GM12878 (cell line): Measurements from ENCODE around the gene VIPR1. TPM values are rescaled to one million over a fixed set of nuclear protein-coding genes. Genes with fewer than 3 reads are reported as not detected.

Experiments used
- ATAC-seq: fragments of 200-7000 bp; cut with Tn5 transposase; 3 replicates; pipeline ENCODE4 v1.9.1; 2020; ENCODE audit warnings: mild to moderate bottlenecking, moderate library complexity
- BruUV-seq: library from RNA; stranded (reverse); fragments of 400-500 nt; replicated peaks from 2 replicates; lab custom pipeline; 2021; lab: Mats Ljungman, UMichigan
- CTCF ChIA-PET: fragments of 300-600 bp; sonication (Branson Sonifier 250); formaldehyde crosslinking; extraction: SDS; loops from one replicate; lab custom pipeline; 2021; ENCODE audit warnings: inconsistent platforms; lab: Yijun Ruan, JAX
- POLR2A ChIA-PET: fragments of 350-600 bp; formaldehyde crosslinking; extraction: SDS; loops from one replicate; lab custom pipeline; 2021; ENCODE audit warnings: inconsistent platforms; lab: Charles Lee
- RAD21 ChIA-PET: fragments of 300-600 bp; sonication (Branson Sonifier 250); formaldehyde crosslinking; loops from one replicate; lab custom pipeline; 2023; ENCODE audit warnings: antibody characterized with exemption; ENCODE audit not compliant: unreplicated experiment; lab: Charles Lee
- SMC1A ChIA-PET: fragments of 300-600 bp; sonication (Branson Sonifier 250); formaldehyde crosslinking; loops from one replicate; lab custom pipeline; 2023; ENCODE audit not compliant: unreplicated experiment, uncharacterized antibody; lab: Charles Lee
- DNase-seq: peaks from one replicate; pipeline ENCODE4 v3.0.0-alpha.2; 2011; ENCODE audit warnings: low read depth, low spot score
- FAIRE-seq: peaks from 3 replicates; lab custom pipeline; 2011; peaks lifted over from hg19 to GRCh38; lab: Jason Lieb, UNC
- H2AFZ ChIP-seq: 2 replicates; pipeline ENCODE4 v1.6.0; 2011; ENCODE audit warnings: low read depth, low read length, control low read depth; ENCODE audit not compliant: control insufficient read depth
- H3K27ac ChIP-seq: 2 replicates; pipeline ENCODE4 v1.5.1; 2011; ENCODE audit warnings: control low read depth; ENCODE audit not compliant: control insufficient read depth, insufficient read depth
- H3K27me3 ChIP-seq, 2 experiments: replicated peaks in 1 of 2; 2 replicates each; pipeline versions ENCODE4 v1.6.0 to v1.6.1; 2011; ENCODE audit warnings: low read length in 1 of 2; ENCODE audit not compliant: control insufficient read depth in 2 of 2, insufficient read depth in 2 of 2
- H3K36me3 ChIP-seq, 2 experiments: 2 replicates each; pipeline ENCODE4 v1.5.1; 2011; ENCODE audit warnings: low read length in 1 of 2; ENCODE audit not compliant: control insufficient read depth in 2 of 2, insufficient read depth in 2 of 2
- H3K4me1 ChIP-seq: 2 replicates; pipeline ENCODE4 v1.6.1; 2011; ENCODE audit warnings: mild to moderate bottlenecking, low read length, moderate library complexity, mixed read lengths; ENCODE audit not compliant: control insufficient read depth, insufficient read depth
- H3K4me2 ChIP-seq: 2 replicates; pipeline ENCODE4 v1.6.0; 2011; ENCODE audit warnings: control low read depth; ENCODE audit not compliant: control insufficient read depth, insufficient read depth
- H3K4me3 ChIP-seq: fragments of 200-600 bp; sonication (generic); 2 replicates; pipeline ENCODE4 v1.5.1; 2016
- H3K79me2 ChIP-seq: 2 replicates; pipeline ENCODE4 v1.6.0; 2011; ENCODE audit warnings: low read length; ENCODE audit not compliant: control insufficient read depth, insufficient read depth
- H3K9ac ChIP-seq: 2 replicates; pipeline ENCODE4 v1.8.0; 2011; ENCODE audit warnings: low read length, control low read depth, mixed read lengths; ENCODE audit not compliant: control insufficient read depth, insufficient read depth
- H3K9me3 ChIP-seq: replicated peaks from 3 replicates; pipeline ENCODE4 v1.5.1; 2011; ENCODE audit warnings: mild to moderate bottlenecking, low read length; ENCODE audit not compliant: control insufficient read depth, insufficient read depth
- H4K20me1 ChIP-seq: 2 replicates; pipeline ENCODE4 v1.6.0; 2011; ENCODE audit not compliant: control insufficient read depth, insufficient read depth
- BACH1 ChIP-seq: fragments of 450-650 bp; IDR thresholded peaks from 2 replicates; pipeline ENCODE4 v1.6.1; 2017; ENCODE audit warnings: mild to moderate bottlenecking, borderline replicate concordance
- GATAD2B ChIP-seq: fragments of 450-650 bp; conservative IDR thresholded peaks from 2 replicates; pipeline ENCODE4 v1.6.1; 2017; ENCODE audit warnings: low read depth, mild to moderate bottlenecking, moderate library complexity
- MEF2A ChIP-seq: IDR thresholded peaks from 2 replicates; pipeline ENCODE4 v1.6.1; 2011; ENCODE audit warnings: low read depth, mild to moderate bottlenecking, low read length, moderate library complexity; ENCODE audit not compliant: insufficient read depth
- MTA3 ChIP-seq: IDR thresholded peaks from 2 replicates; pipeline ENCODE4 v1.6.1; 2012; ENCODE audit warnings: low read length, inconsistent platforms, borderline replicate concordance
- NR2C1 ChIP-seq: fragments of 450-650 bp; IDR thresholded peaks from 2 replicates; pipeline ENCODE4 v1.6.1; 2017; ENCODE audit warnings: antibody characterized with exemption, mild to moderate bottlenecking, moderate library complexity
- NR2F1 ChIP-seq: fragments of 450-650 bp; conservative IDR thresholded peaks from 2 replicates; pipeline ENCODE4 v1.6.1; 2017; ENCODE audit warnings: mild to moderate bottlenecking
- RFX5 ChIP-seq: IDR thresholded peaks from 2 replicates; pipeline ENCODE4 v1.6.1; 2011; ENCODE audit warnings: low read depth, low read length, improper control_type of control experiment
- SMARCA5 ChIP-seq: fragments of 450-650 bp; IDR thresholded peaks from 2 replicates; pipeline ENCODE4 v1.6.1; 2017; ENCODE audit warnings: mild to moderate bottlenecking
- SPI1 ChIP-seq: IDR thresholded peaks from 2 replicates; pipeline ENCODE4 v1.6.1; 2011; ENCODE audit warnings: low read depth, mild to moderate bottlenecking, low read length, moderate library complexity, borderline replicate concordance; ENCODE audit not compliant: insufficient read depth
- WGBS: methylation state at CpG from one replicate; pipeline ENCODE4 v1.1.6; 2016; ENCODE audit warnings: low lambda C conversion rate; ENCODE audit not compliant: insufficient replicate concordance, insufficient coverage; ENCODE audit errors: missing lambda C conversion rate; 5-methylcytosine and 5-hydroxymethylcytosine counted together
- in situ Hi-C: fragments of 300-500 bp; cut with MboI; formaldehyde crosslinking; loops from 9 replicates; pipeline ENCODE4 v1.14.3; 2018; ENCODE audit warnings: mixed read lengths
- intact Hi-C: fragments of 100-400 bp; cut with micrococcal nuclease; formaldehyde crosslinking; loops from one replicate; pipeline ENCODE4 v1.14.2; 2022; ENCODE audit not compliant: unreplicated experiment
- polyA plus RNA-seq, 11 experiments: library from polyadenylated mRNA; depleted of rRNA in 4 of 11; unstranded in 6 of 11; stranded (reverse) in 5 of 11; fragments of >200 nt; fragmentation: Nextera tagmentation in 4 of 11; fragmentation: Illumina TruSeq in 1 of 11; extraction: Ambion mirVana in 4 of 11; extraction: Trizol in 1 of 11; gene quantifications; 1 replicate in 1 of 11; 2 replicates in 10 of 11; pipeline versions ENCODE4 v1.2.1 to v1.2.3, GENCODE V29; 2011 to 2016; ENCODE audit warnings: inconsistent platforms in 2 of 11, missing spikeins in 2 of 11, low read depth in 1 of 11
- total RNA-seq, 4 experiments: library from RNA; depleted of rRNA in 3 of 4; stranded (reverse); fragments of >200 nt in 3 of 4; fragmentation: Illumina TruSeq in 1 of 4; extraction: Trizol in 1 of 4; gene quantifications; 2 replicates each; pipeline versions ENCODE4 v1.2.1 to v1.2.3, GENCODE V29; 2013 to 2021
- TF ChIP-seq, protein P1 (sequence below): fragments of 450-650 bp; IDR thresholded peaks from 2 replicates; pipeline ENCODE4 v1.6.1; 2018; ENCODE audit warnings: borderline replicate concordance, mild to moderate bottlenecking; ENCODE audit not compliant: partially characterized antibody
- TF ChIP-seq, protein P2 (sequence below): fragments of 450-650 bp; IDR thresholded peaks from 2 replicates; pipeline ENCODE4 v1.6.1; 2017; ENCODE audit warnings: borderline replicate concordance

The VIPR1 gene
- total and polyA plus RNA-seq, 10 of the 15 experiments (the other 5 are each of a cell fraction or from before 2014, with no cell fraction given), result 0.03 to 0.28 (median 0.12) TPM; not detected in 6

DNA sequence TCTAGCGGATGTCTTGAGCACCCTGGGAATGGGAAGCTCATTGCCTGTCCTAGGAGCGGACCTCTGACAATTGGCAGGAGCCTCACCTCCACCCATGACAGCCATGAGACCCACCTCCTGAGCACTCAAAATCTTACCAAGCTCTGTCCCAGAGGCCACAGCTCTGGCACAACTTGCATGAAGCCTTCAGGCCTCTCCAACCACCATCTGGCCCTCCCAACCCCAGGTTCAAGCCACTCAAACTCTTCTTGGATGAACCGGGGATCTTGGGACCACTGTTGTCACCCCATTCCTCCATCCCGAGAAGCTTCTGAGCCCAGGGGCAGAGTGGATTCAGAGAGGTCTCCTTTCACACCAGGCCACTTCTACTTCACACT, 1.5 kb downstream of the VIPR1 start:
- WGBS, result 84% methylated on average over 4 of the region's 4 CpGs
- Histone ChIP-seq H3K36me3 (no peaks in the 10 kb centered on the region), H3K27ac (no peak overlapping the region), H3K4me3 (no peak overlapping the region), H3K4me2 (no peak overlapping the region), H3K27me3 (peaks cover 6 to 13% of the 10 kb centered on the region in 2 experiments)
- intact Hi-C loops, result no loop called here
- CTCF ChIA-PET, result no interaction called here
- no peak for FAIRE-seq
- in situ Hi-C loops, result no loop called here
- TF ChIP-seq, protein P1, sequence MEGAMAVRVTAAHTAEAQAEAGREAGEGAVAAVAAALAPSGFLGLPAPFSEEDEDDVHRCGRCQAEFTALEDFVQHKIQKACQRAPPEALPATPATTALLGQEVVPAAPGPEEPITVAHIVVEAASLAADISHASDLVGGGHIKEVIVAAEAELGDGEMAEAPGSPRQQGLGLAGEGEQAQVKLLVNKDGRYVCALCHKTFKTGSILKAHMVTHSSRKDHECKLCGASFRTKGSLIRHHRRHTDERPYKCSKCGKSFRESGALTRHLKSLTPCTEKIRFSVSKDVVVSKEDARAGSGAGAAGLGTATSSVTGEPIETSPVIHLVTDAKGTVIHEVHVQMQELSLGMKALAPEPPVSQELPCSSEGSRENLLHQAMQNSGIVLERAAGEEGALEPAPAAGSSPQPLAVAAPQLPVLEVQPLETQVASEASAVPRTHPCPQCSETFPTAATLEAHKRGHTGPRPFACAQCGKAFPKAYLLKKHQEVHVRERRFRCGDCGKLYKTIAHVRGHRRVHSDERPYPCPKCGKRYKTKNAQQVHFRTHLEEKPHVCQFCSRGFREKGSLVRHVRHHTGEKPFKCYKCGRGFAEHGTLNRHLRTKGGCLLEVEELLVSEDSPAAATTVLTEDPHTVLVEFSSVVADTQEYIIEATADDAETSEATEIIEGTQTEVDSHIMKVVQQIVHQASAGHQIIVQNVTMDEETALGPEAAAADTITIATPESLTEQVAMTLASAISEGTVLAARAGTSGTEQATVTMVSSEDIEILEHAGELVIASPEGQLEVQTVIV, result no peak
- TF ChIP-seq NR2F1 (no peak), GATAD2B (no peak), RFX5 (no peak), MTA3 (no peak), NR2C1 (no peak), MEF2A (no peak), SMARCA5 (no peak), BACH1 (no peak), SPI1 (no peak)
- TF ChIP-seq, protein P2, sequence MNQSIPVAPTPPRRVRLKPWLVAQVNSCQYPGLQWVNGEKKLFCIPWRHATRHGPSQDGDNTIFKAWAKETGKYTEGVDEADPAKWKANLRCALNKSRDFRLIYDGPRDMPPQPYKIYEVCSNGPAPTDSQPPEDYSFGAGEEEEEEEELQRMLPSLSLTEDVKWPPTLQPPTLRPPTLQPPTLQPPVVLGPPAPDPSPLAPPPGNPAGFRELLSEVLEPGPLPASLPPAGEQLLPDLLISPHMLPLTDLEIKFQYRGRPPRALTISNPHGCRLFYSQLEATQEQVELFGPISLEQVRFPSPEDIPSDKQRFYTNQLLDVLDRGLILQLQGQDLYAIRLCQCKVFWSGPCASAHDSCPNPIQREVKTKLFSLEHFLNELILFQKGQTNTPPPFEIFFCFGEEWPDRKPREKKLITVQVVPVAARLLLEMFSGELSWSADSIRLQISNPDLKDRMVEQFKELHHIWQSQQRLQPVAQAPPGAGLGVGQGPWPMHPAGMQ, result no peak
- TF ChIP-seq, all 136 proteins: peak for 0
- RAD21 ChIA-PET, result no interaction called here
- Histone ChIP-seq H2AFZ (no peak overlapping the region), H4K20me1 (no peaks in the 10 kb centered on the region), H3K4me1 (peaks cover 6% of the 10 kb centered on the region; the same call in 1 of the 2 replicates), H3K9ac (no peak overlapping the region), H3K79me2 (no peaks in the 10 kb centered on the region), H3K9me3 (no peaks in the 10 kb centered on the region)
- no TSS peak for BruUV-seq
- SMC1A ChIA-PET, result no interaction called here
- POLR2A ChIA-PET, result no interaction called here
- no peak for DNase-seq
- ATAC-seq, result no peak
